DMS53 treated with DMSO at 0.1 percent for 48 hours (cell line): ENCODE data around the gene SPATA18.
"Not testable (repeated sequence)": the region's sequence is repeated elsewhere in the genome, so short reads cannot be mapped to it uniquely, and the experiment has no call there.

Experiments used
- DNase-seq: peaks from one replicate; lab custom pipeline; 2025; ENCODE audit not compliant: unreplicated experiment; lab: John Stamatoyannopoulos, UW

The SPATA18 gene

GRCh38 chr4:52105276-52105675 lies 54.2 kb downstream of the SPATA18 start:
- DNase-seq, result no peak

- DNase-seq, result no peak
Measured at GRCh38 chr4:52106191-52106590, 55.1 kb downstream of the SPATA18 start.

- no peak for DNase-seq
Measured at GRCh38 chr4:52106660-52107059, 55.6 kb downstream of the SPATA18 start.

- no peak for DNase-seq
Measured at GRCh38 chr4:52107336-52107735, 56.2 kb downstream of the SPATA18 start.

- no peak for DNase-seq
Measured at GRCh38 chr4:52107745-52108144, 56.6 kb downstream of the SPATA18 start.

- no peak for DNase-seq
Measured at GRCh38 chr4:52110171-52110570, 59.1 kb downstream of the SPATA18 start.

- DNase-seq, result no peak
Measured at GRCh38 chr4:52111995-52112394, 60.9 kb downstream of the SPATA18 start.

GRCh38 chr4:52112411-52112810 lies 61.3 kb downstream of the SPATA18 start:
- no peak for DNase-seq

- DNase-seq, result no peak
Measured at GRCh38 chr4:52116641-52117040, 65.5 kb downstream of the SPATA18 start.

- no peak for DNase-seq
Measured at GRCh38 chr4:52126226-52126625, 75.1 kb downstream of the SPATA18 start.

GRCh38 chr4:52126966-52127365 lies 75.9 kb downstream of the SPATA18 start:
- DNase-seq, result no peak

- no peak for DNase-seq
Measured at GRCh38 chr4:52135171-52135570, 84.1 kb downstream of the SPATA18 start.

- not testable (repeated sequence) for DNase-seq
Measured at GRCh38 chr4:52137152-52137551, 86.0 kb downstream of the SPATA18 start.

- no peak for DNase-seq
Measured at GRCh38 chr4:52142816-52143215, 91.7 kb downstream of the SPATA18 start.

GRCh38 chr4:52143815-52144214 lies 92.7 kb downstream of the SPATA18 start:
- DNase-seq, result no peak

- no peak for DNase-seq
Measured at GRCh38 chr4:52144372-52144771, 93.3 kb downstream of the SPATA18 start.
